DOHH2 (cell line): ENCODE measurements around the gene CRIP1.

Experiments
- CTCF ChIP-seq: fragments of 200-600 bp; sonication (generic); IDR thresholded peaks from one replicate; pipeline ENCODE4 v1.5.1; 2014; ENCODE audit warnings: antibody characterized with exemption, mild to moderate bottlenecking, low read depth, low read length; ENCODE audit not compliant: poor library complexity, severe bottlenecking
- EZH2phosphoT487 ChIP-seq: fragments of 200-600 bp; sonication (generic); IDR thresholded peaks from 2 replicates; pipeline ENCODE4 v1.6.1; 2017; ENCODE audit warnings: borderline replicate concordance, mild to moderate bottlenecking, antibody characterized with exemption, low read length, moderate library complexity, mixed read lengths

- TF ChIP-seq CTCF = no peak
- no peak for TF ChIP-seq EZH2phosphoT487
Observed at GRCh38 chr14:105483300-105484068, 3.2 kb upstream of the CRIP1 start.
